ENCODE data around the gene SRD5A1. TPM values are rescaled to one million over a fixed set of nuclear protein-coding genes. Genes with fewer than 3 reads are reported as not detected.
A peak's percentile ranks its signal among the peaks of the same experiment; 100 is the strongest.

SRD5A1 gene
- total RNA-seq, 1 experiment from 2014 or later, result 29.9 TPM

- H3K4ac ChIP-seq (ENCODE audit: low read depth, low read length), result no peak overlapping the region
- no peaks in the 10 kb centered on the region for H3K4me1 ChIP-seq (ENCODE audit: insufficient read depth, low read length)
- H3T11ph ChIP-seq (ENCODE audit: low read length), result no peak overlapping the region
- Mint-ChIP-seq H3K9me3 (no peaks in the 10 kb centered on the region), H3K4me3 (peak overlapping the region; percentile 48 to 60), H3K4me1 (peaks cover 6% of the 10 kb centered on the region in 2 experiments), H3K27me3 (ENCODE audit: low read depth) (peaks cover 50% of the 10 kb centered on the region), H3K27ac (no peak overlapping the region), H3K36me3 (ENCODE audit: insufficient read depth in 1 of 3, low read depth in 3 of 3) (no peaks in the 10 kb centered on the region)
- H4K91ac ChIP-seq (ENCODE audit: insufficient read length, low read depth, low read length), result no peak overlapping the region
- H3K23ac ChIP-seq (ENCODE audit: insufficient read length, low read depth, low read length), result no peak overlapping the region
- H3K14ac ChIP-seq (ENCODE audit: insufficient read depth, low read length), result no peak overlapping the region
- no peak overlapping the region for H3K27ac ChIP-seq (ENCODE audit: insufficient read length, low read depth, low read length)
- H4K8ac ChIP-seq (replicated peaks; ENCODE audit: insufficient read length, low read depth, low read length), result no peak overlapping the region
- H2AK5ac ChIP-seq (ENCODE audit: insufficient read length, low read length), result no peak overlapping the region
- no peak overlapping the region for H3K56ac ChIP-seq (ENCODE audit: insufficient read length, low read depth, low read length)
- H2AFZ ChIP-seq (ENCODE audit: low read length), result no peak overlapping the region
- H3K79me2 ChIP-seq (ENCODE audit: insufficient read depth, low read length), result no peaks in the 10 kb centered on the region
- DNase-seq, result peak; percentile 58
- no peak overlapping the region for H2BK5ac ChIP-seq (ENCODE audit: insufficient read length, low read length)
- no peak overlapping the region for H2BK120ac ChIP-seq (ENCODE audit: low read depth, low read length, poor library complexity, severe bottlenecking)
- peak overlapping the region; percentile 60 for H3K4me2 ChIP-seq (ENCODE audit: insufficient read depth, insufficient read length, low read length)
- WGBS (ENCODE audit: extremely low coverage, insufficient read length, low lambda C conversion rate), result no CpG with 5 or more reads among the region's 22 CpGs
- TF ChIP-seq CTCF (conservative IDR thresholded peaks at IDR 0.05), result no peak
- no peak overlapping the region for H2BK15ac ChIP-seq (ENCODE audit: low read depth, low read length)
- H3K23me2 ChIP-seq (ENCODE audit: insufficient read length, low read depth, low read length, poor library complexity, severe bottlenecking), result no peaks in the 10 kb centered on the region
- H3K18ac ChIP-seq (ENCODE audit: insufficient read length, low read depth, low read length), result no peak overlapping the region
- H3K9me3 ChIP-seq (ENCODE audit: control insufficient read depth, low read depth, low read length), result no peaks in the 10 kb centered on the region
- H2BK12ac ChIP-seq (ENCODE audit: insufficient read length, low read depth, low read length), result no peak overlapping the region
- H4K20me1 ChIP-seq (ENCODE audit: control insufficient read depth, insufficient read depth, insufficient read length), result no peaks in the 10 kb centered on the region
- H2BK20ac ChIP-seq (ENCODE audit: low read depth, low read length, poor library complexity, severe bottlenecking), result no peak overlapping the region
- H3K27me3 ChIP-seq (ENCODE audit: insufficient read depth, low read length), result no peaks in the 10 kb centered on the region
- no peak overlapping the region for H3K9ac ChIP-seq (ENCODE audit: extremely low read depth, insufficient read length, low read length)
- no peak overlapping the region for H4K5ac ChIP-seq (ENCODE audit: insufficient read length, low read depth, low read length)
- no peaks in the 10 kb centered on the region for H3K79me1 ChIP-seq (ENCODE audit: insufficient read depth, low read depth, low read length, poor library complexity, severe bottlenecking)
Measured at GRCh38 chr5:6686915-6687409, 53.7 kb downstream of the SRD5A1 start.

Data from H9 (cell line).